ENCODE results near the gene SOD2.
"Not testable (repeated sequence)": the region's sequence is repeated elsewhere in the genome, so short reads cannot be mapped to it uniquely, and the experiment has no call there.

The SOD2 gene

DNA sequence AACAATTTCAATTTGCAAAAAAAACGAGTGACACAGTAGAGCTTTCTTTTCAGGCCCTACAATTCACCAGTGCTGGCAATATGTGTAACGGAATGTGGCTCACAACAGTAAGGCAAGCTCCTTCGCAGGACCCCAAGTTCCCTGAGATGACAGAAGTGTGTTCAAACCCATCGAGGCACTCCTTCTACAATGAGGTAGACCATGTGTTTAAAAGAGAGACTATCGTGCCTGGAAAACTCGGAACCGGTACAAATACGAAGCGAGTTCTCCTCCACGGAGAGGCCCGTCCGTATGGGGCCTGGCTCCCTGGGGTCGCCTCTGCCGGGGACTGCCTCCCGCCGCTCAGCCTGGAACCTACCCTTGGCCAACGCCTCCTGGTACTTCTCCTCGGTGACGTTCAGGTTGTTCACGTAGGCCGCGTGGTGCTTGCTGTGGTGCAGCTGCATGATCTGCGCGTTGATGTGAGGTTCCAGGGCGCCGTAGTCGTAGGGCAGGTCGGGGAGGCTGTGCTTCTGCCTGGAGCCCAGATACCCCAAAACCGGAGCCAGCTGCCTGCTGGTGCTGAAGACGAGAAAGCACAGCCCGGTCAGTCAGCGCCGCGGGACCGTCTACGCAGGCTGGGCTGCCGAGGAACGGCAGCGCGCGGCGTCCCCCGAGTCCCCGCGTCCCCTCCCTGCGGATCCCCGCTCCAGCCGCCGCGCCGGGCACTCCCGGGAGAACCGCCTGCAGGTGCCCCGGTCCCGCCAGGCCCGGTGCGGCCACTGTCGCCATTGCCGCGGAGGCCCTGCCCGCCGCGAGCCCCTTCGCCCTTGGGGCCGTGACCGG is 526 bp downstream of the SOD2 start:
- peak overlapping the region; percentile 73 for H3K27ac ChIP-seq (ENCODE audit: low read length)
- H3K9me3 ChIP-seq (ENCODE audit: insufficient read depth, low read length), result no peaks in the 10 kb centered on the region
- H3K27me3 ChIP-seq (ENCODE audit: low read depth, low read length), result no peaks in the 10 kb centered on the region
- peak overlapping the region; percentile 0; the same call in 1 of the 2 replicates for H2AFZ ChIP-seq (ENCODE audit: low read depth, low read length)
- TF ChIP-seq, protein P1, sequence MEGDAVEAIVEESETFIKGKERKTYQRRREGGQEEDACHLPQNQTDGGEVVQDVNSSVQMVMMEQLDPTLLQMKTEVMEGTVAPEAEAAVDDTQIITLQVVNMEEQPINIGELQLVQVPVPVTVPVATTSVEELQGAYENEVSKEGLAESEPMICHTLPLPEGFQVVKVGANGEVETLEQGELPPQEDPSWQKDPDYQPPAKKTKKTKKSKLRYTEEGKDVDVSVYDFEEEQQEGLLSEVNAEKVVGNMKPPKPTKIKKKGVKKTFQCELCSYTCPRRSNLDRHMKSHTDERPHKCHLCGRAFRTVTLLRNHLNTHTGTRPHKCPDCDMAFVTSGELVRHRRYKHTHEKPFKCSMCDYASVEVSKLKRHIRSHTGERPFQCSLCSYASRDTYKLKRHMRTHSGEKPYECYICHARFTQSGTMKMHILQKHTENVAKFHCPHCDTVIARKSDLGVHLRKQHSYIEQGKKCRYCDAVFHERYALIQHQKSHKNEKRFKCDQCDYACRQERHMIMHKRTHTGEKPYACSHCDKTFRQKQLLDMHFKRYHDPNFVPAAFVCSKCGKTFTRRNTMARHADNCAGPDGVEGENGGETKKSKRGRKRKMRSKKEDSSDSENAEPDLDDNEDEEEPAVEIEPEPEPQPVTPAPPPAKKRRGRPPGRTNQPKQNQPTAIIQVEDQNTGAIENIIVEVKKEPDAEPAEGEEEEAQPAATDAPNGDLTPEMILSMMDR (IDR thresholded peaks at IDR 0.05; ENCODE audit: low read depth, low read length), result no peak
- H3K9ac ChIP-seq (ENCODE audit: low read length), result peak overlapping the region; percentile 72
- H3K4me3 ChIP-seq (ENCODE audit: low read length), result peak overlapping the region; percentile 85
- peaks cover 13% of the 10 kb centered on the region for H3K36me3 ChIP-seq (replicated peaks; ENCODE audit: low read depth, low read length)
- peak overlapping the region; percentile 90 for H3K4me2 ChIP-seq (ENCODE audit: low read length)
- H3K4me1 ChIP-seq (ENCODE audit: low read length), result peaks cover 24% of the 10 kb centered on the region; the same call in 1 of the 2 replicates
- no peaks in the 10 kb centered on the region for H4K20me1 ChIP-seq (ENCODE audit: insufficient read depth, low read length)
- peaks cover 48% of the 10 kb centered on the region for H3K79me2 ChIP-seq (ENCODE audit: low read length)

DNA sequence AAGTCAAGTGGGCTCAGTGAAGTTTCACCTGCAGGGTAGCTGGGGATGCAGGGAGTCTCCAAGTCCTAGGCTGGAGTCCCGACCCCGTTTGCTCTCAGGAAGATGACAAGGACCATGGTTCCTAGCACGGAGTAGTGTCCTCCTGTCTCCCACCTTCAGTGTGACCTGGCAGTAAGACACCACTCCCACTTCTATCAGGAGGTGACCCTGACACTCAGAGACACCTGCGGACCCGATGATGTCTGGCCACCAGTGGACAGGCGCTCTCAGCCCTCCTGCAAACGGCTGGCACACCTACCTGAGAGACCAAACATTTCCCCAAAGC is 1.1 kb downstream of the SOD2 start:
- Histone ChIP-seq H3K27ac (ENCODE audit: low read length) (peak overlapping the region; percentile 73), H3K9me3 (ENCODE audit: insufficient read depth, low read length) (no peaks in the 10 kb centered on the region), H3K27me3 (ENCODE audit: low read depth, low read length) (no peaks in the 10 kb centered on the region), H3K79me2 (ENCODE audit: low read length) (peaks cover 53% of the 10 kb centered on the region), H3K4me2 (ENCODE audit: low read length) (peak overlapping the region; percentile 90), H3K4me3 (ENCODE audit: low read length) (peak overlapping the region; percentile 85), H4K20me1 (ENCODE audit: insufficient read depth, low read length) (no peaks in the 10 kb centered on the region), H2AFZ (ENCODE audit: low read depth, low read length) (no peak overlapping the region), H3K36me3 (replicated peaks; ENCODE audit: low read depth, low read length) (peaks cover 14% of the 10 kb centered on the region), H3K4me1 (ENCODE audit: low read length) (peaks cover 24% of the 10 kb centered on the region; the same call in 1 of the 2 replicates), H3K9ac (ENCODE audit: low read length) (peak overlapping the region; percentile 72)
- TF ChIP-seq, protein P1 (IDR thresholded peaks at IDR 0.05; ENCODE audit: low read depth, low read length), result no peak
- TF ChIP-seq EZH2phosphoT487 (IDR thresholded peaks at IDR 0.05; ENCODE audit: low read depth), result no peak

DNA sequence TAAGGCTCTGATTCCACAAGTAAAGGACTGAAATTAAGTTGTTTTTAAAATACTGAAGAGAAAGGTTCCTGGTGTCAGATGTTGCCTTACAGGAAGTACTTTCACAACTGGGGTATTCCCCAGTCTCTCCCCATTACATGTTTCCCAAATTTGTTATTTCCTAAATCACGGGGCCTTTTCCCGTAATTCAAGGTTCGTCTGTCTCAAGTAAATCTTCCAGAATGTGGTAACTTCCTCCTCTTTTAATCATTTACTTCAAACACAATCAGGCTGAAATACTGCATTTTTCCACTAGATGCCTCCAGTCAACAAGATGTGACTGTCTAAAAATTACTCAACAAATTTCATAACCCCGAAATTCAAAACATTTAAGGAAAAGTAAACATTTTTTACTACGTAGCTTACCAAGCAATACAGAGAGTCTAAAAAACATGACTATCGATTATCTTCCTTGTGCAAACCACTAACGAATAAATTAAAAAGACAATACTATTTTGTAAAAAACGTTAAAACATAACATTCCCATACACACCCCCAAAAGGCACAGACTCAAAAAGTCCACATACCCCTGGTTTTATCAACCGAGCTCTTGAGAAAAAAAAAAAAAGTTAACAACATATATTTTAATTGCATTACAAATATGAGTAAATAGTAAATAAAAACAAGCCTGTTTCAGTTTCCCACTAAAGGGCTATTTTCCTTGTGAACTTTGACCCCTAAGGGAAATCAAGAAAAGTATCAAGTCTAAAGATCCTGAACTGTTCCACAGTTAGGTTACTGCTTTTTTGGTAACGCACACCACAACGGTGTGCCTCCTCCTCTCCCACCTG is 1.7 kb downstream of the SOD2 start:
- no peaks in the 10 kb centered on the region for H4K20me1 ChIP-seq (ENCODE audit: insufficient read depth, low read length)
- H3K4me2 ChIP-seq (ENCODE audit: low read length), result peak overlapping the region; percentile 90
- no peak for TF ChIP-seq EZH2phosphoT487 (IDR thresholded peaks at IDR 0.05; ENCODE audit: low read depth)
- TF ChIP-seq, protein P1 (IDR thresholded peaks at IDR 0.05; ENCODE audit: low read depth, low read length), result peak; percentile 54
- no peaks in the 10 kb centered on the region for H3K9me3 ChIP-seq (ENCODE audit: insufficient read depth, low read length)
- H3K79me2 ChIP-seq (ENCODE audit: low read length), result peaks cover 58% of the 10 kb centered on the region
- H3K27ac ChIP-seq (ENCODE audit: low read length), result peak overlapping the region; percentile 73
- peak overlapping the region; percentile 72 for H3K9ac ChIP-seq (ENCODE audit: low read length)
- H2AFZ ChIP-seq (ENCODE audit: low read depth, low read length), result no peak overlapping the region
- H3K4me1 ChIP-seq (ENCODE audit: low read length), result peaks cover 24% of the 10 kb centered on the region; the same call in 1 of the 2 replicates
- no peaks in the 10 kb centered on the region for H3K27me3 ChIP-seq (ENCODE audit: low read depth, low read length)
- H3K36me3 ChIP-seq (replicated peaks; ENCODE audit: low read depth, low read length), result peaks cover 15% of the 10 kb centered on the region
- H3K4me3 ChIP-seq (ENCODE audit: low read length), result peak overlapping the region; percentile 85

DNA sequence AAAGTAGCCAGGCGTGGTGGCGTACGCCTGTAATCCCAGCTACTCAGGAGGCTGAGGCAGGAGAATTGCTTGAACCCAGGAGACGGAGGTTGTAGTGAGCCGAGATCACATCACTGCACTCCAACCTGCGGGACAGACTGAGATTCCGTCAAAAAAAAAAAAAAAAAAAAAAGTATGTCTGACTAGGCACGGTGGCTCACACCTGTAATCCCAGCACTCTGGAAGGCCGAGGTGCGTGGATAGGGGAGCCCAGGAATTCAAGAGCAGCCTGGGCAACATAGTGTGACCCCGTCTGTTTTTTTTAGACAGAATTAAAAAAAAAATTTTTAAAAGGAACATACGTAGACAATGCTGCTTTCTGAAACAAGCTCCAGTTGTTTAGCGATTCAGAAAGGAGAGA is 2.9 kb downstream of the SOD2 start:
- peaks cover 58% of the 10 kb centered on the region for H3K79me2 ChIP-seq (ENCODE audit: low read length)
- H3K27ac ChIP-seq (ENCODE audit: low read length), result peak overlapping the region; percentile 73; the same call in 1 of the 2 replicates
- H3K4me1 ChIP-seq (ENCODE audit: low read length), result peaks cover 24% of the 10 kb centered on the region; the same call in 1 of the 2 replicates
- not testable (repeated sequence) for H3K9me3 ChIP-seq (ENCODE audit: insufficient read depth, low read length); H3K4me2 ChIP-seq (ENCODE audit: low read length); H3K4me3 ChIP-seq (ENCODE audit: low read length); H4K20me1 ChIP-seq (ENCODE audit: insufficient read depth, low read length); H3K9ac ChIP-seq (ENCODE audit: low read length); H3K27me3 ChIP-seq (ENCODE audit: low read depth, low read length); H2AFZ ChIP-seq (ENCODE audit: low read depth, low read length)
- H3K36me3 ChIP-seq (replicated peaks; ENCODE audit: low read depth, low read length), result peaks cover 21% of the 10 kb centered on the region
